Mucosa of descending colon (tissue), 3 donors: ENCODE measurements around the gene LEUTX. TPM values are rescaled to one million over a fixed set of nuclear protein-coding genes. Genes with fewer than 3 reads are reported as not detected.

Experiments used
- ATAC-seq: fragments of 200-7000 bp; cut with Tn5 transposase; one replicate; pipeline ENCODE4 v1.9.1; 2020; ENCODE audit warnings: mild to moderate bottlenecking, moderate library complexity
- DNase-seq, 3 donors: peaks; one replicate each; pipeline ENCODE4 v3.0.0-alpha.2; 2020
- H3K36me3 ChIP-seq: fragments of 200-600 bp; one replicate; pipeline ENCODE4 v1.8.0; 2021; ENCODE audit warnings: low read depth, mild to moderate bottlenecking
- H3K4me1 ChIP-seq: fragments of 200-600 bp; one replicate; pipeline ENCODE4 v1.8.0; 2021; ENCODE audit warnings: low read depth, mild to moderate bottlenecking
- H3K4me3 ChIP-seq: fragments of 200-600 bp; one replicate; pipeline ENCODE4 v1.8.0; 2021; ENCODE audit warnings: mild to moderate bottlenecking
- H3K9me3 ChIP-seq: fragments of 200-600 bp; one replicate; pipeline ENCODE4 v1.8.0; 2021; ENCODE audit warnings: mild to moderate bottlenecking
- CTCF ChIP-seq: fragments of 200-600 bp; IDR thresholded peaks from one replicate; pipeline ENCODE4 v1.8.0; 2022; ENCODE audit warnings: antibody characterized with exemption, mild to moderate bottlenecking
- intact Hi-C, 2 donors: fragments of 100-400 bp; cut with DNase I in 1 of 2; cut with micrococcal nuclease in 1 of 2; formaldehyde crosslinking; loops; one replicate each; pipeline versions ENCODE4 v1.11.0 to v1.11.1; 2022; cut with DNase I, micrococcal nuclease
- total RNA-seq, 3 donors: library from RNA; stranded (reverse); fragmentation: NEBNext Ultra II Directional in 2 of 3; extraction: Animal tissue kit (Norgen Biotek cat#: 25700) in 2 of 3; gene quantifications; one replicate each; pipeline versions ENCODE4 v1.2.1 to v1.2.4, GENCODE V29; 2021 to 2023
- donor health status: DM: no; HTN: no; CAD: no; lungs with moderate emphysema.
- donor health status: DM: no; HTN: no; CAD: no.
- donor health status: DM: no; HTN: yes; CAD: no.

Gene LEUTX
- total RNA-seq, 3 donors from 2014 or later: not detected

GRCh38 chr19:39819786-39820185 is 41.1 kb downstream of the LEUTX start:
- Histone ChIP-seq H3K4me3 (no peak overlapping the region), H3K9me3 (no peaks in the 10 kb centered on the region), H3K4me1 (peaks cover 7% of the 10 kb centered on the region), H3K36me3 (no peaks in the 10 kb centered on the region)
- DNase-seq (no peak), ATAC-seq (no peak)
- intact Hi-C loops: no loop called here
- no peak for TF ChIP-seq CTCF

DNA sequence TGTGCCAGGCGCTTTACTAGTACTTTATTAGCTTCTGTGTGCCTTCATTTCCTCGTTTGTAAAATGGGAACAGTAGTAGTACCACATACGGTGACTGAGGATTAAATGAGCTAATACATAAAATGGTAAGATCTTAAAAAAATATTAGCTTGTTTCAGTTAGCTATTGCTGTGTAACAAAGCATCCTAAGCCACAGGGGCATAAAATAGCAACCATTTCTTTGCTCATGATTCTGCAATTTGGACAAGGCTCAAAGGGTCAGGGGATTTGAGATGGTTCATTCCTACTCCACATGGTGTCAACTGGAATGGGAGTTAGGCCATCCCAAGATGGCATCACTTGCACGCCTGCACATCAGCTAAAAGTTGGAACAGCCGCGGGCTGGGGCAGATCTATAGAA is 42.0 kb downstream of the LEUTX start:
- H3K4me3 ChIP-seq: no peak overlapping the region
- DNase-seq (no peak), ATAC-seq (no peak)
- intact Hi-C loops: no loop called here
- no peak for TF ChIP-seq CTCF
- no peaks in the 10 kb centered on the region for H3K9me3 ChIP-seq
- no peaks in the 10 kb centered on the region for H3K36me3 ChIP-seq
- H3K4me1 ChIP-seq: peaks cover 12% of the 10 kb centered on the region

- ATAC-seq: no peak
- Histone ChIP-seq H3K9me3 (no peaks in the 10 kb centered on the region), H3K36me3 (no peaks in the 10 kb centered on the region), H3K4me3 (peak overlapping the region; percentile 36), H3K4me1 (peaks cover 12% of the 10 kb centered on the region)
- intact Hi-C loops: no loop called here
- no peak for DNase-seq
- no peak for TF ChIP-seq CTCF
These were observed 45.0 kb downstream of the LEUTX start for GRCh38 chr19:39823686-39824085.

- intact Hi-C loops: no loop called here
- H3K4me1 ChIP-seq: peaks cover 12% of the 10 kb centered on the region
- no peaks in the 10 kb centered on the region for H3K36me3 ChIP-seq
- peak overlapping the region; percentile 36 for H3K4me3 ChIP-seq
- DNase-seq (peak; percentile 86 to 91 (median 87)), ATAC-seq (peak; percentile 96)
- TF ChIP-seq CTCF: no peak
- H3K9me3 ChIP-seq: no peaks in the 10 kb centered on the region
These were observed 45.8 kb downstream of the LEUTX start for GRCh38 chr19:39824143-39825092.

- DNase-seq (peak in 1 of 3 donors; percentile 45), ATAC-seq (no peak)
- Histone ChIP-seq H3K36me3 (no peaks in the 10 kb centered on the region), H3K9me3 (no peaks in the 10 kb centered on the region), H3K4me3 (no peak overlapping the region), H3K4me1 (peaks cover 12% of the 10 kb centered on the region)
- TF ChIP-seq CTCF: no peak
- intact Hi-C loops: no loop called here
These were observed 46.4 kb downstream of the LEUTX start for GRCh38 chr19:39825093-39825463.
